ENCODE data around the gene OR2T6. TPM values are rescaled to one million over a fixed set of nuclear protein-coding genes. Genes with fewer than 3 reads are reported as not detected.
"Not testable (repeated sequence)": the region's sequence is repeated elsewhere in the genome, so short reads cannot be mapped to it uniquely, and the experiment has no call there.

The OR2T6 gene
- polyA plus RNA-seq, 1 donor (not counting 4 experiments of a cell fraction or from before 2014, with no cell fraction given): not detected

DNA sequence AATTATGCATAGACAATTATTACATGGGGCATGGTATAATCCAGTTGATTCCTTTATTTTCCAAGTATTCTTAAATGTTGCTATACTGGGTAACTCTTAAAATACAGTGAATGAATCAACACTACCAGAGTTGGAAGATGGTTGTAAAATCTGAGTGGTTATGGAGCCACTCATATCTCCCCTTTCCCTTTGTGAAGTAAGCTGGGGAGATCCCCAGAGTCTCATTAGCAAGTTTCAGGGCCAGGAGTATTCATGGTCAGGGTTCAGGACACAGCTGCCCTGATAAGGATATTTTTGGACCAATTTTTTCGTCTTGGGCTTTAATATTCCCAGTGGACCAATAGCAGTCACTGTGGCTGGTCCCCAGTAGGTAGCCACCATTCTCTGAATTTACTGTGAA, 63.1 kb downstream of the OR2T6 start:
- H3K4me3 ChIP-seq (ENCODE audit: control insufficient read depth in 2 of 3, extremely low read depth in 1 of 3, insufficient read depth in 2 of 3, low read depth in 1 of 3, low read length in 3 of 3); FAIRE-seq; dilution Hi-C loops (cut with MboI; ENCODE audit: extremely low pct_ligation_motif_present, low sequenced_read_pairs); H3K9me1 ChIP-seq (ENCODE audit: control insufficient read depth, extremely low read depth, insufficient read depth, low read length); DNase-seq (ENCODE audit: low read depth, low spot score); H3K4me1 ChIP-seq (ENCODE audit: control insufficient read depth, extremely low read depth, insufficient read depth, low read length); H3K9ac ChIP-seq (ENCODE audit: control insufficient read depth, extremely low read depth, insufficient read depth, low read length); H3K36me3 ChIP-seq (ENCODE audit: control insufficient read depth in 2 of 2, extremely low read depth in 1 of 2, insufficient read depth in 2 of 2, low read length in 2 of 2); H4K20me1 ChIP-seq (ENCODE audit: control insufficient read depth, extremely low read depth, insufficient read depth, low read length); H2AFZ ChIP-seq (ENCODE audit: control insufficient read depth, low read length); H3K79me2 ChIP-seq (ENCODE audit: control insufficient read depth, insufficient read depth, low read length); H3K27me3 ChIP-seq (ENCODE audit: control insufficient read depth, extremely low read depth, insufficient read depth, low read length); H3K27ac ChIP-seq (ENCODE audit: control insufficient read depth, insufficient read depth, low read length); H3K9me3 ChIP-seq (ENCODE audit: control insufficient read depth, low read depth, low read length); H3K4me2 ChIP-seq (ENCODE audit: control insufficient read depth, extremely low read depth, insufficient read depth, low read depth, low read length): not testable (repeated sequence)

DNA sequence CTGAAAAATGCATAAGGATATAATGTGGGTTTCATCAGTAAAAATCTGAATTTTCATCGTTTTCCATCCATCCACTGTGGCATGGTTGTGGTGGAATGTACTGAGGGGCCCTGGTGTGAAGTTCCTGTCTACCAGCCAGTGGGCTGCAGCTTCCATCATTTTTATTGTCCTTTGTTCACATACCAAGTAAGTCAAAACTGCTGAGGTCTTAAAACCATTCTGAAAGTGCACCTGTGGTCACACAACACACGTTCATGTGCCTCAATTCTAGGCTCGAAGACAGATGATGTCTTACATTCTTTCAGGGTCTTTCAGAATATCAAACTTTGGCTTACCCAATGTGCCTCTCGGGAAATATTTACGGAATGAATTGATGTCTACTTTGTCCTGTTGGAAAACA, 63.7 kb downstream of the OR2T6 start:
- FAIRE-seq; H3K36me3 ChIP-seq (ENCODE audit: control insufficient read depth in 2 of 2, extremely low read depth in 1 of 2, insufficient read depth in 2 of 2, low read length in 2 of 2); DNase-seq (ENCODE audit: low read depth, low spot score); H3K27ac ChIP-seq (ENCODE audit: control insufficient read depth, insufficient read depth, low read length); H3K4me2 ChIP-seq (ENCODE audit: control insufficient read depth, extremely low read depth, insufficient read depth, low read depth, low read length); H2AFZ ChIP-seq (ENCODE audit: control insufficient read depth, low read length); H3K4me1 ChIP-seq (ENCODE audit: control insufficient read depth, extremely low read depth, insufficient read depth, low read length); H4K20me1 ChIP-seq (ENCODE audit: control insufficient read depth, extremely low read depth, insufficient read depth, low read length); H3K27me3 ChIP-seq (ENCODE audit: control insufficient read depth, extremely low read depth, insufficient read depth, low read length); dilution Hi-C loops (cut with MboI; ENCODE audit: extremely low pct_ligation_motif_present, low sequenced_read_pairs); H3K9me1 ChIP-seq (ENCODE audit: control insufficient read depth, extremely low read depth, insufficient read depth, low read length); H3K79me2 ChIP-seq (ENCODE audit: control insufficient read depth, insufficient read depth, low read length); H3K9me3 ChIP-seq (ENCODE audit: control insufficient read depth, low read depth, low read length); H3K9ac ChIP-seq (ENCODE audit: control insufficient read depth, extremely low read depth, insufficient read depth, low read length); H3K4me3 ChIP-seq (ENCODE audit: control insufficient read depth in 2 of 3, extremely low read depth in 1 of 3, insufficient read depth in 2 of 3, low read depth in 1 of 3, low read length in 3 of 3): not testable (repeated sequence)

Other genes with a start within 250 kb of the OR2T6 start
- not detected in 3 replicates for gene OR2M5, start 230.6 kb upstream of the OR2T6 start, polyA plus RNA-seq
- gene OR2M2, start 200.9 kb upstream of the OR2T6 start, polyA plus RNA-seq: not detected in 3 replicates
- gene OR2M3, start 178.5 kb upstream of the OR2T6 start, polyA plus RNA-seq: not detected in 3 replicates
- not detected in 3 replicates for gene OR2M4, start 144.3 kb upstream of the OR2T6 start, polyA plus RNA-seq
- gene OR2T33, start 97.8 kb upstream of the OR2T6 start, polyA plus RNA-seq: not detected in 3 replicates
- gene OR2T12, start 72.3 kb upstream of the OR2T6 start, polyA plus RNA-seq: not detected in 3 replicates
- gene OR2M7, start 51.2 kb upstream of the OR2T6 start, polyA plus RNA-seq: not detected in 3 replicates
- gene OR14C36, start 27.0 kb upstream of the OR2T6 start, polyA plus RNA-seq: not detected in 3 replicates
- not detected in 3 replicates for gene OR2T4, start 14.1 kb upstream of the OR2T6 start, polyA plus RNA-seq
- gene OR2T1, start 27.3 kb downstream of the OR2T6 start, polyA plus RNA-seq: not detected in 3 replicates
- gene OR2T2, start 69.9 kb downstream of the OR2T6 start, polyA plus RNA-seq: not detected in 3 replicates
- gene OR2T3, start 97.6 kb downstream of the OR2T6 start, polyA plus RNA-seq: not detected in 3 replicates
- not detected in 3 replicates for gene OR2T5, start 112.8 kb downstream of the OR2T6 start, polyA plus RNA-seq
- not detected in 3 replicates for gene OR2G6, start 132.3 kb downstream of the OR2T6 start, polyA plus RNA-seq
- not detected in 3 replicates for gene OR2T29, start 187.0 kb downstream of the OR2T6 start, polyA plus RNA-seq
- not detected in 3 replicates for gene OR2T34, start 199.0 kb downstream of the OR2T6 start, polyA plus RNA-seq
- not detected in 3 replicates for gene OR2T10, start 222.0 kb downstream of the OR2T6 start, polyA plus RNA-seq

Data from keratinocyte (primary cell).